Esophagus squamous epithelium (tissue), 4 donors: ENCODE results near the gene KDELR3.

Experiments
- POLR2A ChIP-seq, 4 donors: fragments of 450-650 bp; IDR thresholded peaks; one replicate each; pipeline ENCODE4 v1.6.1; 2017; ENCODE audit warnings: antibody characterized with exemption in 4 of 4, mild to moderate bottlenecking in 4 of 4, moderate library complexity in 3 of 4
- TF ChIP-seq, protein P1 (sequence below), 6 experiments: fragments of 450-650 bp in 4 of 6; fragments of 200-600 bp in 2 of 6; sonication (generic) in 2 of 6; IDR thresholded peaks; one replicate each; pipeline ENCODE4 v1.5.1; 2016 to 2019; ENCODE audit warnings: antibody characterized with exemption in 6 of 6, mild to moderate bottlenecking in 4 of 6, moderate library complexity in 4 of 6

DNA sequence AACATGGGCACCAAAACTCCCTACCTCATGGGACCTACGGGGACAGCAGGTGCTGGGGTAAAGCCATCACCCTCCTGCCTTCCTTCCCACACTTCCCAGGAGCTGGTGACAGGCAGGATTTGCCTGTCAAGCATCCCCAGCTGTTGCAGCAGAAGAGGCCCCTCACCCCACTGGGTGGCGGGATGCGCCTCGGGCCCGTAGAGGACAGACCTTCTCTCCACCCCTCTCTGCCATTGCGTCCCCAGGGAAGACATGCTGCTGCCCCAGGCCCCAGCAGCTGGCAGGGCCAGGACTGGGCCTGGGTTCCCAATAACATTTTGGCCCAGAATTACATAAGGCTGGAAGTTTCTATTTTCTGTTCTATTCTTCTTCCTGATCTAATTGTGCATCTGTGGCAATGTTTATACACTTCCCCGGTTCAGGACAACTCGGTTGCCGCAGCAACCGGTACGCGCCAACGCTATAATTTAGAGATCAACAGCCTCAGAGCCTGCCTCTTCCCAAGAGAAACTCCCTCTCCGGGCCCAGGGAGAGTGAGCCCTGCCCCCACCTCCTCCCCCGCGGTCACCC is 38.3 kb upstream of the KDELR3 start:
- TF ChIP-seq, protein P1, sequence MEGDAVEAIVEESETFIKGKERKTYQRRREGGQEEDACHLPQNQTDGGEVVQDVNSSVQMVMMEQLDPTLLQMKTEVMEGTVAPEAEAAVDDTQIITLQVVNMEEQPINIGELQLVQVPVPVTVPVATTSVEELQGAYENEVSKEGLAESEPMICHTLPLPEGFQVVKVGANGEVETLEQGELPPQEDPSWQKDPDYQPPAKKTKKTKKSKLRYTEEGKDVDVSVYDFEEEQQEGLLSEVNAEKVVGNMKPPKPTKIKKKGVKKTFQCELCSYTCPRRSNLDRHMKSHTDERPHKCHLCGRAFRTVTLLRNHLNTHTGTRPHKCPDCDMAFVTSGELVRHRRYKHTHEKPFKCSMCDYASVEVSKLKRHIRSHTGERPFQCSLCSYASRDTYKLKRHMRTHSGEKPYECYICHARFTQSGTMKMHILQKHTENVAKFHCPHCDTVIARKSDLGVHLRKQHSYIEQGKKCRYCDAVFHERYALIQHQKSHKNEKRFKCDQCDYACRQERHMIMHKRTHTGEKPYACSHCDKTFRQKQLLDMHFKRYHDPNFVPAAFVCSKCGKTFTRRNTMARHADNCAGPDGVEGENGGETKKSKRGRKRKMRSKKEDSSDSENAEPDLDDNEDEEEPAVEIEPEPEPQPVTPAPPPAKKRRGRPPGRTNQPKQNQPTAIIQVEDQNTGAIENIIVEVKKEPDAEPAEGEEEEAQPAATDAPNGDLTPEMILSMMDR (IDR thresholded peaks at IDR 0.05): no peak
- no peak for TF ChIP-seq POLR2A (IDR thresholded peaks at IDR 0.05)
